GM19438 (cell line): ENCODE results near the gene SYNJ1.
"Not testable (repeated sequence)": the region's sequence is repeated elsewhere in the genome, so short reads cannot be mapped to it uniquely, and the experiment has no call there.

Experiments
- ATAC-seq: cut with Tn5 transposase; IDR thresholded peaks from one replicate; pipeline ENCODE4 v1.9.1; 2021; ENCODE audit warnings: low read depth; ENCODE audit not compliant: unreplicated experiment

Gene SYNJ1

GRCh38 chr21:32695482-32695881 is 32.3 kb downstream of the SYNJ1 start:
- not testable (repeated sequence) for ATAC-seq

GRCh38 chr21:32693581-32693980 is 34.2 kb downstream of the SYNJ1 start:
- ATAC-seq = no peak

- ATAC-seq = no peak
Measured at GRCh38 chr21:32690085-32690484, 37.7 kb downstream of the SYNJ1 start.

GRCh38 chr21:32687643-32688345 is 40.0 kb downstream of the SYNJ1 start:
- ATAC-seq = no peak

GRCh38 chr21:32682696-32683474 is 44.9 kb downstream of the SYNJ1 start:
- ATAC-seq = no peak

- ATAC-seq = no peak
Measured at GRCh38 chr21:32674731-32675130, 53.1 kb downstream of the SYNJ1 start.

- ATAC-seq = no peak
Measured at GRCh38 chr21:32674038-32674437, 53.8 kb downstream of the SYNJ1 start.

GRCh38 chr21:32666258-32666657 is 61.6 kb downstream of the SYNJ1 start:
- ATAC-seq = no peak

- not testable (repeated sequence) for ATAC-seq
Measured at GRCh38 chr21:32664095-32664494, 63.7 kb downstream of the SYNJ1 start.

- not testable (repeated sequence) for ATAC-seq
Measured at GRCh38 chr21:32661981-32662380, 65.8 kb downstream of the SYNJ1 start.

- ATAC-seq = not testable (repeated sequence)
Measured at GRCh38 chr21:32661026-32661782, 66.6 kb downstream of the SYNJ1 start.

GRCh38 chr21:32658524-32658923 is 69.3 kb downstream of the SYNJ1 start:
- ATAC-seq = no peak

- ATAC-seq = no peak
Measured at GRCh38 chr21:32653326-32653901, 74.4 kb downstream of the SYNJ1 start.

GRCh38 chr21:32648165-32648564 is 79.6 kb downstream of the SYNJ1 start:
- no peak for ATAC-seq

- ATAC-seq = no peak
Measured at GRCh38 chr21:32645261-32646182, 82.3 kb downstream of the SYNJ1 start.

GRCh38 chr21:32641710-32642698 is 85.8 kb downstream of the SYNJ1 start:
- no peak for ATAC-seq

GRCh38 chr21:32626621-32627196 is 101.1 kb downstream of the SYNJ1 start:
- ATAC-seq = no peak

- ATAC-seq = not testable (repeated sequence)
Measured at GRCh38 chr21:32618218-32618617, 109.6 kb downstream of the SYNJ1 start.
